K562 (cell line): ENCODE results near the gene IFI16.

ENCODE experiments used
- BHLHE40 ChIP-seq: IDR thresholded peaks from 2 replicates; pipeline ENCODE4 v1.6.1; 2011; ENCODE audit warnings: low read length, improper control_type of control experiment
- CTCF ChIP-seq, 3 experiments: IDR thresholded peaks in 2 of 3; conservative IDR thresholded peaks in 1 of 3; 2 replicates each; pipeline ENCODE4 v1.5.1; 2011 to 2012; ENCODE audit warnings: low read length in 3 of 3, mild to moderate bottlenecking in 3 of 3, control low read depth in 2 of 3, improper control_type of control experiment in 1 of 3, inconsistent platforms in 1 of 3, low read depth in 1 of 3, mixed read lengths in 1 of 3, moderate library complexity in 1 of 3; ENCODE audit not compliant: insufficient read depth in 2 of 3
- E2F5 ChIP-seq: sonication (generic); formaldehyde crosslinking; IDR thresholded peaks from 2 replicates; pipeline ENCODE4 v1.8.0; 2022; ENCODE audit warnings: mild to moderate bottlenecking, missing genetic modification reagents
- FOSL1 ChIP-seq: fragments of 200-800 bp; sonication (Bioruptor generic); conservative IDR thresholded peaks from 2 replicates; pipeline ENCODE4 v1.6.1; 2016; ENCODE audit warnings: missing genetic modification characterization, missing compliant biosample characterization
- HMG20A ChIP-seq: fragments of 450-650 bp; formaldehyde crosslinking; conservative IDR thresholded peaks from 2 replicates; pipeline ENCODE4 v1.4.0; 2020; ENCODE audit warnings: mild to moderate bottlenecking, mixed read lengths
- MXI1 ChIP-seq: IDR thresholded peaks from 2 replicates; pipeline ENCODE4 v1.6.1; 2011; ENCODE audit warnings: low read depth, mild to moderate bottlenecking, improper control_type of control experiment, low read length
- NFIC ChIP-seq: fragments of 450-650 bp; IDR thresholded peaks from 2 replicates; pipeline ENCODE4 v1.6.1; 2017; ENCODE audit warnings: mild to moderate bottlenecking, inconsistent platforms
- PHF21A ChIP-seq: fragments of 450-650 bp; IDR thresholded peaks from 2 replicates; pipeline ENCODE4 v1.6.1; 2017; ENCODE audit warnings: low read depth, borderline replicate concordance
- RCOR1 ChIP-seq, 2 experiments: IDR thresholded peaks; 2 replicates each; pipeline ENCODE4 v1.6.1; 2012; ENCODE audit warnings: low read depth in 2 of 2, low read length in 2 of 2, borderline replicate concordance in 1 of 2, improper control_type of control experiment in 1 of 2
- SETDB1 ChIP-seq: IDR thresholded peaks from one replicate; pipeline ENCODE4 v1.6.1; 2012; ENCODE audit warnings: low read length, control low read depth, inconsistent platforms
- TCF3 ChIP-seq: sonication (generic); formaldehyde crosslinking; IDR thresholded peaks from 2 replicates; pipeline ENCODE4 v1.4.0; 2020; ENCODE audit warnings: mild to moderate bottlenecking, missing genetic modification reagents
- ZNF253 ChIP-seq: fragments of 250-450 bp; sonication (Bioruptor Pico); conservative IDR thresholded peaks from 2 replicates; pipeline ENCODE4 v1.6.1; 2021; ENCODE audit warnings: mild to moderate bottlenecking
- ZNF3 ChIP-seq: fragments of 250-450 bp; sonication (Bioruptor Pico); IDR thresholded peaks from 2 replicates; pipeline ENCODE4 v1.5.0; 2021; ENCODE audit warnings: mild to moderate bottlenecking, moderate library complexity

GRCh38 chr1:159084152-159084551 is 74.4 kb downstream of the IFI16 start:
- no peak for TF ChIP-seq MXI1
- no peak for TF ChIP-seq TCF3 (CRISPR knock-in tag)
- TF ChIP-seq E2F5, result no peak
- no peak for TF ChIP-seq PHF21A
- no peak for TF ChIP-seq SETDB1
- TF ChIP-seq BHLHE40, result no peak
- TF ChIP-seq CTCF (IDR thresholded peaks at IDR 0.05 in 2 of 3, conservative IDR thresholded peaks at IDR 0.05 in 1 of 3; ENCODE audit: insufficient read depth in 2 of 3, low read depth in 1 of 3, low read length in 3 of 3), result no peak
- no peak for TF ChIP-seq ZNF3
- TF ChIP-seq RCOR1 (IDR thresholded peaks at IDR 0.05; ENCODE audit: borderline replicate concordance in 1 of 2, low read depth in 2 of 2, low read length in 2 of 2), result no peak
- TF ChIP-seq HMG20A, result no peak
- no peak for TF ChIP-seq FOSL1 (tag)
- TF ChIP-seq ZNF253 (CRISPR knock-in tag), result no peak
- no peak for TF ChIP-seq NFIC
